Left lobe of liver (tissue), 1 donor: ENCODE results near the gene SON. TPM values are rescaled to one million over a fixed set of nuclear protein-coding genes. Genes with fewer than 3 reads are reported as not detected.

Source experiments
- total RNA-seq: library from RNA; stranded (reverse); gene quantifications from one replicate; pipeline ENCODE4 v1.2.1, GENCODE V29; 2021
- donor health status: DM: no; HTN: yes; CAD: no.

SON gene
- total RNA-seq, 1 donor from 2014 or later: 94.6 TPM

Other genes with a start within 250 kb of the SON start
- gene IFNAR1, start 218.1 kb upstream of the SON start, total RNA-seq: 47.6 TPM
- gene IFNGR2, start 139.6 kb upstream of the SON start, total RNA-seq: 14.9 TPM
- 22.3 TPM for gene TMEM50B, start 63.1 kb upstream of the SON start, total RNA-seq
- gene DNAJC28, start 51.3 kb upstream of the SON start, total RNA-seq: 2.3 TPM
- 31.7 TPM for gene GART, start 921 bp upstream of the SON start, total RNA-seq
- 6.2 TPM for gene DONSON, start 45.6 kb downstream of the SON start, total RNA-seq
- gene CRYZL1, start 98.7 kb downstream of the SON start, total RNA-seq: 10.4 TPM
- gene ITSN1, start 99.5 kb downstream of the SON start, total RNA-seq: 33.6 TPM